Activated naive CD8-positive, alpha-beta T cell treated with anti-CD3 and anti-CD28 coated beads, Interleukin-2, amount 50 U/mL, for 16 hours (primary cell): ENCODE data around the gene ADCK2.
"Not testable (repeated sequence)": the region's sequence is repeated elsewhere in the genome, so short reads cannot be mapped to it uniquely, and the experiment has no call there.

Source experiments
- DNase-seq: peaks from one replicate; pipeline ENCODE4 v3.0.0-alpha.2; 2020; ENCODE audit warnings: low read depth, low spot score

Gene ADCK2

DNA sequence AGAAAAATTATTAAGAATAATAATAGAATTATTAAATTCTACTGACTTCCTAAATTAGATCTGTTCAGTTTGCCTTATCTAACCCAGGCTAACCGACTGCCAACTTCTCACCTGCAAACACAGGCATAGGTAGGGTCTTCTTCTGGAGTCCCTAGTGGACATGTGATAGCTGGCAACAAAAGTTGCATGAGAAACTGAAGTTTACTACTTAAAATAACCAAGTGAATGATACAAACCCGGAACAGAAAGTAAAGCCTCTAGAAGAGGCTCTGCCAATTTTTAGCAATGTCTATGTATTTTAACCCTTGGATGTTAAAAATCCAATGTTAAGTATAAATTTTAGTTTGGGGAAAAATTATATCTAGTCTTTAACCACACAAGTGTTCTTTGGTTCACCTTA lies 61.4 kb downstream of the ADCK2 start:
- DNase-seq = no peak

DNA sequence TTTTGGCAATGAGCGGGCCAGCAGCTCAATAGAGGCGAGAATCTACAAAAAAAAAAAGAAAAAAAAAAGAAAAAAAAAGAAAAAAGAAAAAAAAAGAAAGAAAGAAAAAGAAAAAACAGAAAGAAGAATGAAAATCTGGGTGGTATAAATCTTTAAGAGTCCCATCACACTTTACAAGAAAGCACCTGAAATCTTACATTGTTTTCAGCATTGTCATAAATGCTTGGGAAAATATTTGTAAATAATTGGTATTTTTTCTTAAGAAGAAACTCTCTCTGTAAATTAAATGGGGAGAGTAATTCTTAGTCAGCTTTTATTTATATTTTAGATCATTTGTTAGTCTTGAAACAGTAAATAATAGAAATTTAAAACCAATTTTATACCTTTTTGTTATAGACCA lies 62.0 kb downstream of the ADCK2 start:
- DNase-seq = no peak

DNA sequence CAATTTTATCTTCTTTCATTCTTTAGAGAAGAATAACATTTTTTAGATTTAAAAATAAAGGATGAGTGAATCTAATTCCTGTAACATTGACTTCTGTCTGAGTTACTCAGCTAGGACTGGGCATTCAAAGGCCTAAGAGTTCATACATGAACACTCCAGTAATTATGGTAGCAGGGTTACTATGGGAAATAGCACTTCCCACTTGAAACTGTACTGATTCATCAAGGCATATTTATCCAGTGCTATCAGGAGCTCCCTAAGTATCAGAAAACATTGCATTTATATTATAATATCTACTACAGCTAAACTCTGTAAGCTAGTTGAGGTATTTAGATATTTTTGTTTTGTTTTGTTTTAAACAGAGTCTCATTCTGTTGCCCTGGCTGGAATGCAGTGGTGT lies 65.5 kb downstream of the ADCK2 start:
- no peak for DNase-seq

DNA sequence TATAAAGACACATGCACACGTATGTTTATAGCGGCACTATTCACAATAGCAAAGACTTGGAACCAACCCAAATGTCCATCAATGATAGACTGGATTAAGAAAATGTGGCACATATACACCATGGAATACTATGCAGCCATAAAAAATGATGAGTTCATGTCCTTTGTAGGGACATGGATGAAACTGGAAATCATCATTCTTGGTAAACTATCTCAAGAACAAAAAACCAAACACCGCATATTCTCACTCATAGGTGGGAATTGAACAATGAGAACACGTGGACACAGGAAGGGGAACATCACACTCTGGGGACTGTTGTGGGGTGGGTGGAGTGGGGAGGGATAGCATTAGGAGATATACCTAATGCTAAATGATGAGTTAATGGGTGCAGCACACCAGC lies 70.5 kb downstream of the ADCK2 start:
- not testable (repeated sequence) for DNase-seq

DNA sequence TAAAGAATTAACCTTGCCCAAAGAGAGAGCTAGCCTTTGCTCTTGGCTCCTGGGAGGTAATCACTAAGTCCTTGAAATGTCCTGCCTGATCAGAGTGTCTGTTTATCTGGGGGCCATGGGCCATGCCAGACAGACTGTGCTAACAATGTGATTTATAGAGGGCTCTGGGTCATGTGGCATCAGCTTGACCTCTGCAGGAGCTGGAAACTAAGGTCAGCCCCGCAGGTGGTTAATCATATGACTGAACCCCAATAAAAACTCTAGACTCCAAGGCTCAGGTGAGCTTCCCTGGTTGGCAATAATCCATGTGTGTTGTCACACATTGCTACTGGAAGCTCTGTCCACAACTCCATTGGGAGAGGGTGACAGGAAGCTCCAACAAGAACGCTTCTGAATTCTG lies 71.3 kb downstream of the ADCK2 start:
- DNase-seq = no peak
